OCI-M1 (cell line): ENCODE measurements around the gene CYTH2.
"Not testable (repeated sequence)": the region's sequence is repeated elsewhere in the genome, so short reads cannot be mapped to it uniquely, and the experiment has no call there.

Experiments
- DNase-seq: peaks from one replicate; lab custom pipeline; 2025; lab: John Stamatoyannopoulos, UW

CYTH2 gene

GRCh38 chr19:48512504-48513288 is 43.5 kb downstream of the CYTH2 start:
- DNase-seq: no peak

GRCh38 chr19:48513289-48514122 is 44.3 kb downstream of the CYTH2 start:
- peak; percentile 79 for DNase-seq

- no peak for DNase-seq
Measured at GRCh38 chr19:48514123-48514458, 44.9 kb downstream of the CYTH2 start.

- DNase-seq: no peak
Measured at GRCh38 chr19:48516536-48516935, 47.4 kb downstream of the CYTH2 start.

- no peak for DNase-seq
Measured at GRCh38 chr19:48518207-48518606, 49.0 kb downstream of the CYTH2 start.

GRCh38 chr19:48519426-48519825 is 50.3 kb downstream of the CYTH2 start:
- not testable (repeated sequence) for DNase-seq

- no peak for DNase-seq
Measured at GRCh38 chr19:48520134-48520533, 51.0 kb downstream of the CYTH2 start.

- no peak for DNase-seq
Measured at GRCh38 chr19:48524221-48524620, 55.1 kb downstream of the CYTH2 start.

- no peak for DNase-seq
Measured at GRCh38 chr19:48524732-48525131, 55.6 kb downstream of the CYTH2 start.

- DNase-seq: no peak
Measured at GRCh38 chr19:48529156-48529555, 60.0 kb downstream of the CYTH2 start.

- no peak for DNase-seq
Measured at GRCh38 chr19:48530066-48530720, 61.0 kb downstream of the CYTH2 start.

GRCh38 chr19:48530770-48531169 is 61.6 kb downstream of the CYTH2 start:
- DNase-seq: no peak
